Amniotic epithelial cell (primary cell): ENCODE results near the gene STING1.
"Not testable (repeated sequence)": the region's sequence is repeated elsewhere in the genome, so short reads cannot be mapped to it uniquely, and the experiment has no call there.

ENCODE experiments used
- DNase-seq: peaks from one replicate; pipeline ENCODE4 v3.0.0-alpha.2; 2010; ENCODE audit warnings: low read depth

Gene STING1

GRCh38 chr5:139482050-139482889 lies at the start of gene STING1:
Gene STING1, minus strand, starts transcription at chr5:139482758. Its CDS starts 1,054 bp downstream, at chr5:139481704.
- peak; percentile 98 for DNase-seq

GRCh38 chr5:139531772-139532169 lies 49.2 kb upstream of the STING1 start:
- no peak for DNase-seq

- DNase-seq, result not testable (repeated sequence)
These were observed 47.5 kb upstream of the STING1 start for GRCh38 chr5:139530079-139530478.

GRCh38 chr5:139528695-139529094 lies 46.1 kb upstream of the STING1 start:
- not testable (repeated sequence) for DNase-seq

GRCh38 chr5:139527896-139528467 lies 45.4 kb upstream of the STING1 start:
- DNase-seq, result not testable (repeated sequence)

GRCh38 chr5:139527090-139527470 lies 44.5 kb upstream of the STING1 start:
- DNase-seq, result not testable (repeated sequence)

- DNase-seq, result not testable (repeated sequence)
These were observed 43.9 kb upstream of the STING1 start for GRCh38 chr5:139526309-139527089.

GRCh38 chr5:139525586-139526308 lies 43.2 kb upstream of the STING1 start:
- DNase-seq, result not testable (repeated sequence)

GRCh38 chr5:139524940-139525585 lies 42.5 kb upstream of the STING1 start:
- no peak for DNase-seq

- no peak for DNase-seq
These were observed 41.9 kb upstream of the STING1 start for GRCh38 chr5:139524446-139524845.

- DNase-seq, result no peak
These were observed 41.3 kb upstream of the STING1 start for GRCh38 chr5:139523635-139524445.

- DNase-seq, result peak; percentile 68
These were observed 35.4 kb upstream of the STING1 start for GRCh38 chr5:139517683-139518564.

- peak; percentile 8 for DNase-seq
These were observed 31.9 kb upstream of the STING1 start for GRCh38 chr5:139514486-139514856.

GRCh38 chr5:139513852-139514485 lies 31.4 kb upstream of the STING1 start:
- DNase-seq, result no peak

GRCh38 chr5:139513434-139513833 lies 30.9 kb upstream of the STING1 start:
- peak; percentile 64 for DNase-seq

- no peak for DNase-seq
These were observed 30.3 kb upstream of the STING1 start for GRCh38 chr5:139512786-139513390.

- not testable (repeated sequence) for DNase-seq
These were observed 22.2 kb upstream of the STING1 start for GRCh38 chr5:139504722-139505121.

- DNase-seq, result not testable (repeated sequence)
These were observed 21.3 kb upstream of the STING1 start for GRCh38 chr5:139503879-139504278.
